IPS-20b (cell line): ENCODE measurements around the gene INAVA.
"Not testable (repeated sequence)": the region's sequence is repeated elsewhere in the genome, so short reads cannot be mapped to it uniquely, and the experiment has no call there.

Source experiments
- H3K27ac ChIP-seq: one replicate; pipeline ENCODE4 v1.5.1; 2013; ENCODE audit warnings: low read length
- H3K27me3 ChIP-seq: 2 replicates; pipeline ENCODE4 v1.6.1; 2013; ENCODE audit warnings: mild to moderate bottlenecking, low read length, inconsistent platforms; ENCODE audit not compliant: insufficient read depth
- H3K36me3 ChIP-seq: 2 replicates; pipeline ENCODE4 v1.6.1; 2013; ENCODE audit warnings: low read depth, mild to moderate bottlenecking, inconsistent platforms, low read length, moderate library complexity; ENCODE audit not compliant: insufficient read depth
- H3K4me1 ChIP-seq: 2 replicates; pipeline ENCODE4 v1.6.1; 2013; ENCODE audit warnings: mild to moderate bottlenecking, control low read depth, inconsistent platforms, low read length, moderate library complexity; ENCODE audit not compliant: insufficient read depth
- H3K4me3 ChIP-seq: 2 replicates; pipeline ENCODE4 v1.5.1; 2013; ENCODE audit warnings: mild to moderate bottlenecking, low read length, inconsistent platforms
- H3K9ac ChIP-seq: 2 replicates; pipeline ENCODE4 v1.6.1; 2013; ENCODE audit warnings: low read depth, mild to moderate bottlenecking, inconsistent platforms, low read length, moderate library complexity
- H3K9me3 ChIP-seq: 2 replicates; pipeline ENCODE4 v1.6.1; 2013; ENCODE audit warnings: mild to moderate bottlenecking, low read depth, low read length, inconsistent platforms; ENCODE audit not compliant: insufficient read depth

Gene INAVA

DNA sequence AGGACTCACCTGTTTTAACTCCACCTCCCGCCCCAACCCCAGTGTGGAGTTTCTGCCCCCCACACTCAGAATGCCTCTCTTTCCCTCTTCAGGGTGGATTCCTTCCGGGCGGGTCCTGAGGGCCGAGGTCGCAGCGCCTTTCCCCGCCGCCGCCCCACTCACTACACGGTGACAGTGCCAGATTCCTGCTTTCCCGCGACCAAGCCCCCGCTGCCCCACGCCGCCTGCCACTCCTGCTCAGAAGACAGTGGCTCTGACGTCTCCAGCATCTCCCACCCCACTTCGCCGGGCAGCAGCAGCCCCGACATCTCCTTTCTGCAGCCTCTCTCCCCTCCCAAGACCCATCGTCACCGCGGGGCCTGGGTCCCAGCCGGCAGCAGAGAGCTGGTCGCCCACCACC lies 16.7 kb downstream of the INAVA start:
- H3K9me3 ChIP-seq: no peaks in the 10 kb centered on the region
- no peaks in the 10 kb centered on the region for H3K4me1 ChIP-seq
- H3K9ac ChIP-seq: no peak overlapping the region
- no peak overlapping the region for H3K27ac ChIP-seq
- no peak overlapping the region for H3K4me3 ChIP-seq
- H3K27me3 ChIP-seq: no peaks in the 10 kb centered on the region
- H3K36me3 ChIP-seq: peaks cover 68% of the 10 kb centered on the region

DNA sequence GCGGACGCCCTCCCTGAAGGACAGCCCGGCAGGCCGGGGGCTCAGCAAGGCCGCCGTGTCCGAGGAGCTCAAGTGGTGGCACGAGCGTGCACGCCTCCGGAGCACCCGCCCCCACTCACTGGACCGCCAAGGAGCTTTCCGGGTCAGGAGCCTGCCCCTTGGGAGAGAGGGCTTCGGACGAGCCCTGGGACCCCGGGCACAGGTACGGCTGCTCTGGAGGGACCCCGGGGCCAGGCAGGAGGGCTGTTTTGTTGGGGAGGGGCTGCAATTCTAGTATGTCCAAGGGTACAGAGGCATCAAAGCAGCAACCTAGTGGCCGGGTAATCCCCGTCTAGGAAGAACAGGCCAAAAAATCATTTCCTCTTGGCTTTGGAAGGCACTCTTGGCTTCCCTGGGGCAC lies 17.2 kb downstream of the INAVA start:
- not testable (repeated sequence) for H3K4me3 ChIP-seq, H3K9ac ChIP-seq, H3K27me3 ChIP-seq, H3K27ac ChIP-seq, H3K4me1 ChIP-seq, H3K9me3 ChIP-seq
- H3K36me3 ChIP-seq: peaks cover 62% of the 10 kb centered on the region

GRCh38 chr1:200912737-200913407 lies 18.2 kb downstream of the INAVA start:
- Histone ChIP-seq H3K36me3 (peaks cover 53% of the 10 kb centered on the region), H3K4me1 (no peaks in the 10 kb centered on the region), H3K9me3 (no peaks in the 10 kb centered on the region), H3K27me3 (no peaks in the 10 kb centered on the region), H3K4me3 (no peak overlapping the region), H3K27ac (no peak overlapping the region), H3K9ac (no peak overlapping the region)

GRCh38 chr1:200916152-200916551 lies 21.5 kb downstream of the INAVA start:
- no peak overlapping the region for H3K27ac ChIP-seq
- no peaks in the 10 kb centered on the region for H3K4me1 ChIP-seq
- peaks cover 20% of the 10 kb centered on the region for H3K36me3 ChIP-seq
- no peak overlapping the region; the same call in 1 of the 2 replicates for H3K4me3 ChIP-seq
- no peaks in the 10 kb centered on the region for H3K27me3 ChIP-seq
- H3K9ac ChIP-seq: no peak overlapping the region
- no peaks in the 10 kb centered on the region for H3K9me3 ChIP-seq

- Histone ChIP-seq H3K36me3 (peaks cover 16% of the 10 kb centered on the region), H3K27me3 (no peaks in the 10 kb centered on the region), H3K9me3 (no peaks in the 10 kb centered on the region), H3K4me1 (no peaks in the 10 kb centered on the region), H3K4me3 (no peak overlapping the region; the same call in 1 of the 2 replicates), H3K9ac (no peak overlapping the region), H3K27ac (no peak overlapping the region)
Observed at GRCh38 chr1:200916681-200917080, 22.0 kb downstream of the INAVA start.

DNA sequence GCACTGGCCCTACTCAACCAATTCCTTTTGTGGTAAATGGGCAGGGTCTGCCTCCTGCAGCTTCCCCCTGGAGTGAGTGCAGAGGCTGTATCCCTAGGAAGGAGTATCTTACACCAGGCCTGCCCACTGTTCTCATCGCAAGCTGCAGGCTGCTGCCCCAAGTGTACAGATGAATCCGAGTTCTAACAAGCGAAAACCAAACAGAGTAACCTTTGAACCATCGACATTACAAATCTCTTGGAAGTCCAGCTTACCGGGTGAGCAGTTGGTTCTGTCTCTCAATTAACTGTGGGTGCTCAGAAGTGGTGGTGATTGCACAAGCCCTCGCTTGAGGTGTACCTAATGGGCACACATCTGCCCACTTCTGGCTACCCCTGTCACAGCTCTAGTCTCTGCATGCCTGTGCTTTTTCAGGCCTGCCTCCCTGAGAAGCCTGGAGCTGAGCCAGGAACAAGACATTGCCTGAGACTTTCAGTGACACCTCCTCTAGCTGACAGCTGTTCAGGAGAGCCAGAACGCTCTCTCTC lies 22.7 kb downstream of the INAVA start:
- peaks cover 10% of the 10 kb centered on the region for H3K36me3 ChIP-seq
- H3K9ac ChIP-seq: no peak overlapping the region
- no peak overlapping the region for H3K4me3 ChIP-seq

DNA sequence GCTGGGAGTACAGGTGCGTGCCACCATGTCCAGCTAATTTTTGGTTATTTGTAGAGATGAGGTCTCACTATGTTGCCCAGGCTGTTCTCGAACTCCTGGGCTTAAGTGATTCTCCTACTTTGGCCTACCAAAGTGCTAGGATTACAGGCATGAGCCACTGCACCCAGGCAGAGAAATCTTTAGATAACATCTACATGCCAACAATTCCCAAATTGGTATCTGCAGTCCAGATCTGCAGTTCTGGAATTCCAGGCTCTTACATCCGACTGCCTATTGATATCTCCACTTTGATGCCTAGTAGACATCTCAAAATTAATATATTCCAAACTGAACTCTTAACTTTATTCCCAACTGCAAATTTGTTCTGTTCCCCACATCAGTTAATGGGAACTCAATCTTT lies 23.3 kb downstream of the INAVA start:
- Histone ChIP-seq H3K27ac (no peak overlapping the region), H3K36me3 (peaks cover 4% of the 10 kb centered on the region), H3K9ac (no peak overlapping the region), H3K9me3 (no peaks in the 10 kb centered on the region), H3K27me3 (no peaks in the 10 kb centered on the region), H3K4me1 (no peaks in the 10 kb centered on the region), H3K4me3 (no peak overlapping the region)

More for the DNA sequence above, 22.7 kb downstream of the INAVA start:
- H3K27ac ChIP-seq: no peak overlapping the region
- no peaks in the 10 kb centered on the region for H3K9me3 ChIP-seq
- no peaks in the 10 kb centered on the region for H3K4me1 ChIP-seq
- H3K27me3 ChIP-seq: no peaks in the 10 kb centered on the region

- no peaks in the 10 kb centered on the region for H3K36me3 ChIP-seq
- H3K9ac ChIP-seq: no peak overlapping the region
- no peaks in the 10 kb centered on the region for H3K27me3 ChIP-seq
- no peak overlapping the region for H3K4me3 ChIP-seq
- no peaks in the 10 kb centered on the region for H3K4me1 ChIP-seq
- no peaks in the 10 kb centered on the region for H3K9me3 ChIP-seq
- no peak overlapping the region for H3K27ac ChIP-seq
Observed at GRCh38 chr1:200919386-200919785, 24.7 kb downstream of the INAVA start.

- Histone ChIP-seq H3K27ac (no peak overlapping the region), H3K4me3 (no peak overlapping the region), H3K9ac (no peak overlapping the region), H3K27me3 (no peaks in the 10 kb centered on the region), H3K36me3 (no peaks in the 10 kb centered on the region), H3K9me3 (no peaks in the 10 kb centered on the region), H3K4me1 (no peaks in the 10 kb centered on the region)
Observed at GRCh38 chr1:200921571-200922110, 26.9 kb downstream of the INAVA start.

GRCh38 chr1:200922406-200922805 lies 27.7 kb downstream of the INAVA start:
- Histone ChIP-seq H3K4me1 (no peaks in the 10 kb centered on the region), H3K36me3 (no peaks in the 10 kb centered on the region), H3K4me3 (no peak overlapping the region), H3K9ac (no peak overlapping the region), H3K27ac (no peak overlapping the region), H3K27me3 (no peaks in the 10 kb centered on the region), H3K9me3 (no peaks in the 10 kb centered on the region)

GRCh38 chr1:200923601-200924000 lies 28.9 kb downstream of the INAVA start:
- H3K4me1 ChIP-seq: no peaks in the 10 kb centered on the region
- H3K4me3 ChIP-seq: no peak overlapping the region
- no peak overlapping the region for H3K9ac ChIP-seq
- H3K27me3 ChIP-seq: no peaks in the 10 kb centered on the region
- H3K36me3 ChIP-seq: no peaks in the 10 kb centered on the region
- no peak overlapping the region for H3K27ac ChIP-seq
- no peaks in the 10 kb centered on the region for H3K9me3 ChIP-seq

GRCh38 chr1:200925831-200926230 lies 31.1 kb downstream of the INAVA start:
- H3K27me3 ChIP-seq: no peaks in the 10 kb centered on the region
- H3K27ac ChIP-seq: no peak overlapping the region
- H3K9me3 ChIP-seq: no peaks in the 10 kb centered on the region
- H3K36me3 ChIP-seq: no peaks in the 10 kb centered on the region
- H3K4me1 ChIP-seq: no peaks in the 10 kb centered on the region
- no peak overlapping the region for H3K9ac ChIP-seq
- no peak overlapping the region for H3K4me3 ChIP-seq
